Measurements from ENCODE around the gene CREBRF. TPM values are rescaled to one million over a fixed set of nuclear protein-coding genes. Genes with fewer than 3 reads are reported as not detected.
"Not testable (repeated sequence)": the region's sequence is repeated elsewhere in the genome, so short reads cannot be mapped to it uniquely, and the experiment has no call there.

CREBRF gene
- total RNA-seq, 2 experiments from 2014 or later, result 12.1 to 12.5 TPM

- H3K9me3 ChIP-seq (ENCODE audit: low read length), result no peaks in the 10 kb centered on the region
- BruUV-seq (replicated peaks), result no TSS peak
- DNase-seq (ENCODE audit: low spot score), result no peak
- CTCF ChIA-PET (ENCODE audit: unreplicated experiment), result no interaction called here
- H3K36me3 ChIP-seq (ENCODE audit: insufficient read depth, low read length), result peaks cover 69% of the 10 kb centered on the region
- POLR2A ChIA-PET, result interaction anchor here (0.7 to 1.0 kb wide), 2 partner anchors 17 to 858 kb away, joined by 3 to 4 read pairs; no protein-coding TSS in a partner anchor
- H2AFZ ChIP-seq (ENCODE audit: low read length), result no peak overlapping the region
- H3K9me2 ChIP-seq (ENCODE audit: insufficient read depth, low read length), result no peaks in the 10 kb centered on the region
- no peaks in the 10 kb centered on the region for H3K4me1 ChIP-seq (ENCODE audit: insufficient read depth, low read length, poor library complexity, severe bottlenecking)
- no peaks in the 10 kb centered on the region for H3K79me2 ChIP-seq (ENCODE audit: insufficient read depth, low read depth, low read length)
- H3K4me3 ChIP-seq (ENCODE audit: low read depth, low read length, poor library complexity, severe bottlenecking), result no peak overlapping the region
- H4K20me1 ChIP-seq (ENCODE audit: insufficient read depth, low read length), result no peaks in the 10 kb centered on the region
- H3K27ac ChIP-seq (ENCODE audit: low read depth, low read length, poor library complexity, severe bottlenecking), result no peak overlapping the region
- no peak overlapping the region for H3K4me2 ChIP-seq (ENCODE audit: low read length)
- TF ChIP-seq CTCF (conservative IDR thresholded peaks at IDR 0.05; ENCODE audit: low read length) (no peak), EZH2phosphoT487 (IDR thresholded peaks at IDR 0.05; ENCODE audit: borderline replicate concordance, low read depth, low read length) (no peak)
- intact Hi-C loops (cut with micrococcal nuclease; ENCODE audit: unreplicated experiment), result no loop called here
Observed at GRCh38 chr5:173152547-173152946, 96.4 kb downstream of the CREBRF start.

- Histone ChIP-seq H3K36me3 (ENCODE audit: insufficient read depth, low read length) (peaks cover 59% of the 10 kb centered on the region), H3K9me3 (ENCODE audit: low read length) (no peaks in the 10 kb centered on the region), H3K4me1 (ENCODE audit: insufficient read depth, low read length, poor library complexity, severe bottlenecking) (no peaks in the 10 kb centered on the region), H3K9me2 (ENCODE audit: insufficient read depth, low read length) (no peaks in the 10 kb centered on the region), H3K4me3 (ENCODE audit: low read depth, low read length, poor library complexity, severe bottlenecking) (no peak overlapping the region), H2AFZ (ENCODE audit: low read length) (no peak overlapping the region), H3K4me2 (ENCODE audit: low read length) (no peak overlapping the region), H3K27ac (ENCODE audit: low read depth, low read length, poor library complexity, severe bottlenecking) (no peak overlapping the region), H3K79me2 (ENCODE audit: insufficient read depth, low read depth, low read length) (no peaks in the 10 kb centered on the region), H4K20me1 (ENCODE audit: insufficient read depth, low read length) (no peaks in the 10 kb centered on the region)
- no peak for DNase-seq (ENCODE audit: low spot score)
- intact Hi-C loops (cut with micrococcal nuclease; ENCODE audit: unreplicated experiment), result no loop called here
- TF ChIP-seq CTCF (conservative IDR thresholded peaks at IDR 0.05; ENCODE audit: low read length) (no peak), EZH2phosphoT487 (IDR thresholded peaks at IDR 0.05; ENCODE audit: borderline replicate concordance, low read depth, low read length) (no peak)
- CTCF ChIA-PET (ENCODE audit: unreplicated experiment), result no interaction called here
- BruUV-seq (replicated peaks), result no TSS peak
- POLR2A ChIA-PET, result no interaction called here
Observed at GRCh38 chr5:173153842-173154241, 97.7 kb downstream of the CREBRF start.

GRCh38 chr5:173154619-173155018 lies 98.5 kb downstream of the CREBRF start:
- H3K27ac ChIP-seq (ENCODE audit: low read depth, low read length, poor library complexity, severe bottlenecking); intact Hi-C loops (cut with micrococcal nuclease; ENCODE audit: unreplicated experiment); BruUV-seq (replicated peaks); CTCF ChIA-PET (ENCODE audit: unreplicated experiment); H4K20me1 ChIP-seq (ENCODE audit: insufficient read depth, low read length); DNase-seq (ENCODE audit: low spot score); H3K4me2 ChIP-seq (ENCODE audit: low read length); H2AFZ ChIP-seq (ENCODE audit: low read length); H3K9me3 ChIP-seq (ENCODE audit: low read length); H3K4me1 ChIP-seq (ENCODE audit: insufficient read depth, low read length, poor library complexity, severe bottlenecking); H3K79me2 ChIP-seq (ENCODE audit: insufficient read depth, low read depth, low read length); H3K9me2 ChIP-seq (ENCODE audit: insufficient read depth, low read length); H3K4me3 ChIP-seq (ENCODE audit: low read depth, low read length, poor library complexity, severe bottlenecking): not testable (repeated sequence)
- POLR2A ChIA-PET, result interaction anchor here (0.7 kb wide), 1 partner anchor 718 kb away, joined by 3 read pairs; no protein-coding TSS in a partner anchor
- H3K36me3 ChIP-seq (ENCODE audit: insufficient read depth, low read length), result peaks cover 51% of the 10 kb centered on the region
